Fibroblast of skin of back (primary cell): ENCODE measurements around the gene CHST8.

ENCODE experiments used
- DNase-seq: peaks from one replicate; pipeline ENCODE4 v3.0.0-alpha.2; 2013

The CHST8 gene

GRCh38 chr19:33719366-33720154 is 97.8 kb downstream of the CHST8 start:
- no peak for DNase-seq

GRCh38 chr19:33720155-33720493 is 98.4 kb downstream of the CHST8 start:
- DNase-seq: no peak

- DNase-seq: no peak
Measured at GRCh38 chr19:33720691-33721682, 99.2 kb downstream of the CHST8 start.

- no peak for DNase-seq
Measured at GRCh38 chr19:33721735-33722297, 100.1 kb downstream of the CHST8 start.

GRCh38 chr19:33722456-33723239 is 100.9 kb downstream of the CHST8 start:
- DNase-seq: no peak

GRCh38 chr19:33723512-33723911 is 101.8 kb downstream of the CHST8 start:
- DNase-seq: no peak

- DNase-seq: no peak
Measured at GRCh38 chr19:33724021-33724720, 102.4 kb downstream of the CHST8 start.

- no peak for DNase-seq
Measured at GRCh38 chr19:33724721-33725060, 102.9 kb downstream of the CHST8 start.

- no peak for DNase-seq
Measured at GRCh38 chr19:33725567-33725966, 103.8 kb downstream of the CHST8 start.

- DNase-seq: no peak
Measured at GRCh38 chr19:33726756-33727155, 105.0 kb downstream of the CHST8 start.

- no peak for DNase-seq
Measured at GRCh38 chr19:33727331-33727998, 105.7 kb downstream of the CHST8 start.

- no peak for DNase-seq
Measured at GRCh38 chr19:33728141-33728540, 106.4 kb downstream of the CHST8 start.

- no peak for DNase-seq
Measured at GRCh38 chr19:33730858-33731607, 109.3 kb downstream of the CHST8 start.

GRCh38 chr19:33731881-33732280 is 110.1 kb downstream of the CHST8 start:
- no peak for DNase-seq

GRCh38 chr19:33734913-33735312 is 113.2 kb downstream of the CHST8 start:
- no peak for DNase-seq

GRCh38 chr19:33736158-33736557 is 114.4 kb downstream of the CHST8 start:
- DNase-seq: no peak

- DNase-seq: no peak
Measured at GRCh38 chr19:33736787-33737186, 115.0 kb downstream of the CHST8 start.

GRCh38 chr19:33737681-33738371 is 116.1 kb downstream of the CHST8 start:
- no peak for DNase-seq

GRCh38 chr19:33740811-33741396 is 119.2 kb downstream of the CHST8 start:
- peak; percentile 50 for DNase-seq

GRCh38 chr19:33745297-33745696 is 123.5 kb downstream of the CHST8 start:
- DNase-seq: no peak
